Astrocyte of the spinal cord (primary cell): Measurements from ENCODE around the gene VTA1.
"Not testable (repeated sequence)": the region's sequence is repeated elsewhere in the genome, so short reads cannot be mapped to it uniquely, and the experiment has no call there.

Experiments used
- DNase-seq: peaks from one replicate; pipeline ENCODE4 v3.0.0; 2011; ENCODE audit warnings: low read depth, low spot score
- H3K4me3 ChIP-seq: 2 replicates; pipeline ENCODE4 v1.5.1; 2011; ENCODE audit warnings: low read depth, mild to moderate bottlenecking, low read length, moderate library complexity
- in situ Hi-C: cut with HindIII; loops from 2 replicates; pipeline ENCODE4 v1.10.0; 2017; ENCODE audit warnings: low sequenced_read_pairs
- TF ChIP-seq, protein P1 (sequence below): IDR thresholded peaks from 2 replicates; pipeline ENCODE4 v1.5.1; 2012; ENCODE audit warnings: low read depth, mild to moderate bottlenecking, low read length, inconsistent platforms

Gene VTA1

DNA sequence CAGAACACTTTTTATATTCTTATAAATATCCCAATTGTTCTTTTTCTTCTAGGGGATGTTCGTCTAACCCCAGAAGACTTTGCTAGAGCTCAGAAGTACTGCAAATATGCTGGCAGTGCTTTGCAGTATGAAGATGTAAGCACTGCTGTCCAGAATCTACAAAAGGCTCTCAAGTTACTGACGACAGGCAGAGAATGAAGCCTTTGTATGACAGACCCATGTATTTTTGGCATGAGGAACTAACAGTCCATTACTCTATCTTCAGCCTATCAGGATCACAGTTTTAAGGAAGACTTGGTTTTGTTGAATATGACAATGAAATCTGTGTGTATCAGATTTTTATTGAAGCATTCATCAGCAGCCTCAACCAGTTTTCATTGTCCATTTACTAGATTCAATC is 71.4 kb downstream of the VTA1 start:
- TF ChIP-seq, protein P1, sequence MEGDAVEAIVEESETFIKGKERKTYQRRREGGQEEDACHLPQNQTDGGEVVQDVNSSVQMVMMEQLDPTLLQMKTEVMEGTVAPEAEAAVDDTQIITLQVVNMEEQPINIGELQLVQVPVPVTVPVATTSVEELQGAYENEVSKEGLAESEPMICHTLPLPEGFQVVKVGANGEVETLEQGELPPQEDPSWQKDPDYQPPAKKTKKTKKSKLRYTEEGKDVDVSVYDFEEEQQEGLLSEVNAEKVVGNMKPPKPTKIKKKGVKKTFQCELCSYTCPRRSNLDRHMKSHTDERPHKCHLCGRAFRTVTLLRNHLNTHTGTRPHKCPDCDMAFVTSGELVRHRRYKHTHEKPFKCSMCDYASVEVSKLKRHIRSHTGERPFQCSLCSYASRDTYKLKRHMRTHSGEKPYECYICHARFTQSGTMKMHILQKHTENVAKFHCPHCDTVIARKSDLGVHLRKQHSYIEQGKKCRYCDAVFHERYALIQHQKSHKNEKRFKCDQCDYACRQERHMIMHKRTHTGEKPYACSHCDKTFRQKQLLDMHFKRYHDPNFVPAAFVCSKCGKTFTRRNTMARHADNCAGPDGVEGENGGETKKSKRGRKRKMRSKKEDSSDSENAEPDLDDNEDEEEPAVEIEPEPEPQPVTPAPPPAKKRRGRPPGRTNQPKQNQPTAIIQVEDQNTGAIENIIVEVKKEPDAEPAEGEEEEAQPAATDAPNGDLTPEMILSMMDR, result no peak
- H3K4me3 ChIP-seq, result no peak overlapping the region
- in situ Hi-C loops, result no loop called here
- DNase-seq, result no peak

DNA sequence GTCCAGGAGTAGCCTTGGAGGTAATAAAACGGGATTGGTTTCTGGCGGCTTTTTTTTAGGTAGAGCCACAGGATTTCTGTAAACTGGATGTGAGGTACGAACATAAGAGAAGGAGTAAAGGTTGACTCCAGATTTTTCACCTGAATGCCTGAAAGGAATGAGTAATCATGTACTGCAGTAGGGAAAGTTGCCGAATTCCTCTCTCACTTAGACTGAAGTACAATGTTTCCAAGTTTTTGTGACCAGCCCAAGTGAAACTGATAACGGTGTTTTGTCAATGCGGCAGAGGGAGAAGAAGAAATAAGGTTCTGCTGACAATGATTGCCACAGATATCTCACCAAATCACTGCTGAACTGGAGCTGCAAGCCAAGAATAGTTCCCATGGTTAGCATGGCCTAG is 75.0 kb downstream of the VTA1 start:
- H3K4me3 ChIP-seq, result no peak overlapping the region
- in situ Hi-C loops, result no loop called here
- TF ChIP-seq, protein P1, result no peak
- DNase-seq, result no peak

DNA sequence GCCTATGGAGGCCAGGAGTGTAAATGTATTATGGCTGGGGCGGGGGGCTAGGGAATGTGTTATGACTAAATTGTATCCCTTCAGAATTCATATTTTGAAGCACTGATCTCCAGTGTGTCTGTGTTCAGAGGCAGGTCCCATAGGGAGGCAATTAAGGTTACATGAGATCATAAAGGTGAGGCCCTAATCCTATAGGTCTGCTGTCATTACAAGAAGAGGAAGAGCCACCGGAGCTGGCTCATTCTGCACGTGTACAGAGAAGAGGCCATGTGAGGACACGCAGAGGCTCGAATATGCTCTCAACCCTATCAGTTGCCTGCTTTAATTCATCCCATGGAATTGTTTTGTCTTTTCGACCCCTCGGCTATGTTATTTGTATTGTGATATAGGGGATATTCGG is 76.9 kb downstream of the VTA1 start:
- H3K4me3 ChIP-seq, result no peak overlapping the region
- no peak for DNase-seq
- in situ Hi-C loops, result no loop called here
- TF ChIP-seq, protein P1, result no peak

DNA sequence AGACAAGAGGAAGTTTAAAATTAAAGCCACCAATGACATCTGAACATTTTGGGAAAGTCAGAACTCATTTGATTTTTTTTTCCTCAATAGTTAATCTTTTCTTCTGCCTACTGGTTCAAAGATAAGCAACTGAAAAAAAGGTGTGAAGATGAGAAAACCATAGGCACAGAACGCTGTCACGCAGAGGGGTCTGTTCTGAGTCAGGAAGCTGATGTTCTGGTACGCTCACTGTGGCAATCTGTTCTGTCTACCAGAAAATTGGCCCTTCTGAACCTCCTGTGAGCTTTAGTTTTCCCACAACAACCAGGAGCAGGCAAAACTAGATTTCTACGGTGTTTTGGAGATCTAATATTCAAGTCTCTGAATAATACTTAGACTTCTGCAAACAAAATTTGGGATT is 78.1 kb downstream of the VTA1 start:
- in situ Hi-C loops, result no loop called here
- H3K4me3 ChIP-seq, result no peak overlapping the region
- TF ChIP-seq, protein P1, result no peak
- DNase-seq, result no peak

DNA sequence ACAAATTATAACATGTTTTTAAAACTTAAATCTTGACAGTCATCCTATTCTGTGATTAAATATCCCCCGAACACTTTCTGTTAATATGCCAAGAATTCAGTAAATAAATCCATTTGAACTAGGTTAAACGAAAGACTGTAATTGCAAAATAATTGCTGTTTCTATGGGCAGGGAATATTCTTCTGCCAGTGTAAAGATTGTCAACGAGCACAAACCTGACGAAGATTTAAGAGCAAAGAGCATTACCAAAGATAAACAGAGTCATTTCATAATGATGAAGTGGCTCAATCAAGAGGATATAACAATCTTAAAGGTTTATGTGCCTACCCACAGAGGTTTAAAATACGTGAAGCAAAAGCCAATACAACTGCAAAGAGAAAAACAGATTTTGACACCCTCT is 78.5 kb downstream of the VTA1 start:
- H3K4me3 ChIP-seq, result no peak overlapping the region
- TF ChIP-seq, protein P1, result no peak
- in situ Hi-C loops, result no loop called here

DNA sequence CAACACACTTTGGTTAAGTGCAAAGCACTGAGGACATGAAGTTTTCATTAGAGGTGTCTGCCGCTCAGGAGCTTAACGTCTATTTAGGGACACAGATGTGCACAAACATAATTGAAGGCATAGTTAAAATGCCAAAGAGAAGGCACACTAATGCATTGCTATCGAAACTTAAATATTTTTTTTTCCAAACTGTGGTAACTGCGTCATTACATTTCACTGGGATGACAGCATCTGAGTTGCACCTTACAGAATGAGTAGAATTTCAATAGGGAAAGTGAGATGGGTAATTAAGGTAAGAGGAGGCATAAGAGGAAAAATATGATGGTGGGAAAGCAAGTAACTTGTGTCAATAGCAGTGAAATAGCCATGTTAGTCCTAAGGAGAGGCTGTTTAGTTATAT is 79.7 kb downstream of the VTA1 start:
- in situ Hi-C loops, result no loop called here
- no peak overlapping the region for H3K4me3 ChIP-seq
- no peak for DNase-seq
- TF ChIP-seq, protein P1, result no peak

More for the DNA sequence above, 78.5 kb downstream of the VTA1 start:
- no peak for DNase-seq

DNA sequence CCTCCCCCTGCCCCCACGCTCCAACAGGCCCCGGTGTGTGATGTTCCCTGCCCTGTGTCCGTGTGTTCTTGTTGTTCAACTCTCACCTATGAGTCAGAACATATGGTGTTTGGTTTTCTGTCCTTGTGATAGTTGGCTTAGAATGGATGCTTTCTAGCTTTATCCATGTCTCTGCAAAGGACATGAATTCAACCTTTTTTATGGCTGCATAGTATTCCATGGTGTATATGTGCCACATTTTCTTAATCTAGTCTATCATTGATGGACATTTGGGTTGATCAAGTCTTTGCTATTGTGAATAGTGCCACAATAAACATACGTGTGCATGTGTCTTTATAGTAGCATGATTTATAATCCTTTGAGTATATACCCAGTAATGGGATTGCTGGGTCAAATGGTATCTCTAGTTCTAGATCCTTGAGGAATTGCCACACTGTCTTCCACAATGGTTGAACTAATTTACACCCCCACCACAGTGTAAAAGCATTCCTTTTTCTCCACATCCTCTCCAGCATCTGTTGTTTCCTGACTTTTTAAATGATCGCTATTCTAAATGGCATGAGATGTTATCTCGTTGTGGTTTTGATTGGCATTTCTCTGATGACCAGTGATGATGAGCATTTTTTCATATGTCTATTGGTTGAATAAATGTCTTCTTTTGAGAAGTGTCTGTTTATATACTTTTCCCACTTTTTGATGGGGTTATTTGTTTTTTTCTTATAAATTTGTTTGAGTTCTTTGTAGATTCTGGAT is 82.6 kb downstream of the VTA1 start:
- in situ Hi-C loops, H3K4me3 ChIP-seq, DNase-seq: not testable (repeated sequence)
